Putamen (tissue), 1 donor: Measurements from ENCODE around the gene GULP1.

ENCODE experiments used
- DNase-seq: peaks from one replicate; pipeline ENCODE4 v3.0.0-alpha.2; 2016; ENCODE audit warnings: low spot score

Gene GULP1

GRCh38 chr2:188367164-188367563 lies 75.5 kb downstream of the GULP1 start:
- DNase-seq = no peak

GRCh38 chr2:188369365-188369764 lies 77.7 kb downstream of the GULP1 start:
- DNase-seq = peak; percentile 42

- DNase-seq = no peak
These were observed 86.8 kb downstream of the GULP1 start for GRCh38 chr2:188378371-188378950.

- no peak for DNase-seq
These were observed 88.1 kb downstream of the GULP1 start for GRCh38 chr2:188379748-188380147.

GRCh38 chr2:188380280-188380679 lies 88.6 kb downstream of the GULP1 start:
- DNase-seq = no peak

- no peak for DNase-seq
These were observed 89.9 kb downstream of the GULP1 start for GRCh38 chr2:188381614-188382013.

GRCh38 chr2:188382107-188382506 lies 90.4 kb downstream of the GULP1 start:
- DNase-seq = no peak

GRCh38 chr2:188383158-188383557 lies 91.5 kb downstream of the GULP1 start:
- no peak for DNase-seq

GRCh38 chr2:188385857-188386256 lies 94.2 kb downstream of the GULP1 start:
- DNase-seq = no peak

- DNase-seq = no peak
These were observed 97.2 kb downstream of the GULP1 start for GRCh38 chr2:188388831-188389230.

- DNase-seq = no peak
These were observed 99.7 kb downstream of the GULP1 start for GRCh38 chr2:188391354-188391753.

GRCh38 chr2:188394931-188395472 lies 103.3 kb downstream of the GULP1 start:
- DNase-seq = no peak

- no peak for DNase-seq
These were observed 104.4 kb downstream of the GULP1 start for GRCh38 chr2:188395903-188396689.

GRCh38 chr2:188399159-188399558 lies 107.5 kb downstream of the GULP1 start:
- DNase-seq = no peak

- no peak for DNase-seq
These were observed 112.0 kb downstream of the GULP1 start for GRCh38 chr2:188403676-188404075.

- DNase-seq = no peak
These were observed 112.8 kb downstream of the GULP1 start for GRCh38 chr2:188404341-188405004.

GRCh38 chr2:188406414-188406813 lies 114.7 kb downstream of the GULP1 start:
- DNase-seq = no peak

- no peak for DNase-seq
These were observed 119.0 kb downstream of the GULP1 start for GRCh38 chr2:188410504-188411235.

- DNase-seq = no peak
These were observed 120.5 kb downstream of the GULP1 start for GRCh38 chr2:188412190-188412589.

GRCh38 chr2:188414411-188414810 lies 122.7 kb downstream of the GULP1 start:
- no peak for DNase-seq

GRCh38 chr2:188414869-188415753 lies 123.4 kb downstream of the GULP1 start:
- DNase-seq = no peak
